Measurements from ENCODE around the gene RASGRP1.

- no peak for TF ChIP-seq CTCF (IDR thresholded peaks at IDR 0.05)
- no peak for TF ChIP-seq POLR2A (IDR thresholded peaks at IDR 0.05)
Observed at GRCh38 chr15:38530113-38530512, 34.5 kb downstream of the RASGRP1 start.
